ENCODE data around the gene GRAMD1B.

Gene GRAMD1B

GRCh38 chr11:123429913-123430720 is at the start of gene GRAMD1B:
TSS of gene GRAMD1B (plus strand) at chr11:123430269. CDS start at chr11:123430793, 524 bp downstream.
- peak; percentile 25 to 49 for DNase-seq

- DNase-seq, result peak; percentile 7 to 15
Measured at GRCh38 chr11:123381149-123381548, 48.9 kb upstream of the GRAMD1B start.

DNA sequence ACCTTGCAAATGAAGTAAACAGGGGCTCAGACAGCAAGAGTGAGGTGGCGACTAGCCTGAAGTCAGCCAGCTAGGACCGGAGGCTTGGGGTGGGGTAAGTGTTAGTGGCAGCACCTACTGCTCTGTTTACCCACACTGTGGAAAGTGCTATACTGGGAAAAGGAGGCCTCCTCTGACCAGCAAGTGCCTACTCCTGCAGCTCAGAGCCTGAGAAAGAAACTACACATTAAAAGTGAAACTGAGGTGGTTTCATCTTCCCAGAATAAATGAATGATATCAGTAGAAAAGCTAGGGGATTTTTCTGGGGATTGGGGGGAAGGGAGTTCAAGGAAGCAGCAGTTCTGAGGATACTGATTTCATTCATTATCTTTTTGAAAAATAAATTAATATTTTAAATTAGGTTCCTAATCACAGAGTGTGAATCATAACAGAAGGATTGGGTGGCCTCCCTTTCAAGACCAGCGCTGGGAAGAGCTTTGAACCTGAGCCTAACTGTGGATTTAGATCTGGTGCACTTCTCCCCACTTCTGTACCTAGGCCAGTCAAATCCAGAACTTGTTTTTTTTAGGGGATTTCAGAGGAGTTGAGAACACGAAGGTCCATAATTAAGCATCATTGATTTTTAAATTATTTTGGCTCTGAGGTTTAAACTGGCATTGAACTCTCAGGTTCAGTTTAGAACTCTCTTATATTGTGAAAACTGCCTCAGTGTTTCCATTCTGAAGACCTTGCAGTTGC is 48.1 kb upstream of the GRAMD1B start:
- peak in 1 of 2 donors; percentile 20 for DNase-seq

- DNase-seq, result no peak
Measured at GRCh38 chr11:123382555-123383074, 47.5 kb upstream of the GRAMD1B start.

- no peak for DNase-seq
Measured at GRCh38 chr11:123384116-123384515, 46.0 kb upstream of the GRAMD1B start.

GRCh38 chr11:123386796-123387510 is 43.1 kb upstream of the GRAMD1B start:
- DNase-seq, result peak in 1 of 2 donors; percentile 15

GRCh38 chr11:123388640-123389039 is 41.4 kb upstream of the GRAMD1B start:
- DNase-seq, result no peak

DNA sequence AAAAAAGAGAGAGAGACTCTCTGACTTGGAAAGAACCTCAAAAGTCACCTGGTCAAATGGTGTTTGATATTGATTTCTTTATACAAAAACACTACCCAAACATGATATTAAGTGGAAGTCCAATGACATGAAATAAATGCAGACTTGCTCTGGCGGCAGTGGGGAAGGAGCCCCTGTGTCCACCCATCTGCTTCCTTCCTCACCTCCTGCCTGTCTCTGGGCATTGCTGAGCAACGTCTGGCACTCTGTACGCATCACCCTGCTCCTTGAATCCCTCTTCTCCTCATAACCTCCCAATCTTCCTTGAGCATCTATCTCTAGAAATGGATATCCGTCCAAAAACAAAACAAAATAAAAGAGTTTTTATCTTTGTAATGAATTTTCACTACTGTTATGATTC is 39.9 kb upstream of the GRAMD1B start:
- DNase-seq, result no peak

DNA sequence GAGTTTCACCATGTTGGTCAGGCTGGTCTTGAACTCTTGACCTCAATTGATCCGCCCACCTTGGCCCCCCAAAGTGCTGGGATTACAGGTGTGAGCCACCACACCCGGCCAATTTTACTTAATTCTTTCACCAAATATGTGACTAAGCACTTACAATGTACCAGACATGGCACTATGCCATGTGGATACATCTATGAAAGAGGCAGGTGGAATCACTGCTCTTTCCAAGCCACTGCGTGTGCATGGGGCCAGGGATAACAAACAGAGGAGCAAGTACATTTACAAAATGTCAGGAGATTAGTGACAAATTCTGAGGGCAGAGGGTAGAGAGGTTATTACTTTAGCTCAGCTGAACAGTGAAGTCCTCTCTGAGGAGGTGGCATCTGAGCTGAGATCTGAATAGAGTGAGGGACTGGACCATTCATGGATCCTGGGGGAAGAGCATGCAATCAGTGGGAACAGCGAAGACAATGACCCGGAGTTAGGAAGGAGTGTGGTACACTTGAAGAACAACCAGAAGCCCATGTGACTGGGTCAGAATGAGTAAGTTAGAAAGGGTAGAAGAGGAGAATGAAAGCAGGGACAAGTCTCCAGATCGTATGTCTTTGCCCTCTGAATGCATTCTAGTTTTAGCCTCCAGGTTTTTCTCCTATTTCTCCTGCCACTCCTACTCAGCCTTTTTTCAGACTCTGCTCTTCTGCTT is 38.3 kb upstream of the GRAMD1B start:
- DNase-seq, result no peak

DNA sequence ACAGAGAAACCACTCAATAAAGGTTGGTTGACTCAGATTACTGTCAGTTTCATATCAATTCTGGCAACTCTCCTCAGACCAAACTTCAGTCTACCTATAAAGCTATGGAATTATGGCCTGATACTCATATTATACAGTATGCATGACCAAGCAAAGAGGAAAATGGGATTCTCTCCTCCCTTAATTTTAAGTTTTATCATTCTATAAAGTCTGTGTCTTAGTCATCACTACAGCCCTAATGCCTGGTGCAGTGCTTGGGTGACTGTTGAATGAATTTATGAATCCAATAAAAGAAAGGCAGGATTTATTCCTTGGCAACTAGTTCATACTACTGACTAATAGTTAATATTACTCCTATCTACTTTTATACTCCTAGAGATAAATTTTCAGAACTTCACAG is 37.6 kb upstream of the GRAMD1B start:
- DNase-seq, result no peak

- peak; percentile 44 to 49 for DNase-seq
Measured at GRCh38 chr11:123392844-123393243, 37.2 kb upstream of the GRAMD1B start.

GRCh38 chr11:123393312-123393927 is 36.6 kb upstream of the GRAMD1B start:
- DNase-seq, result no peak

DNA sequence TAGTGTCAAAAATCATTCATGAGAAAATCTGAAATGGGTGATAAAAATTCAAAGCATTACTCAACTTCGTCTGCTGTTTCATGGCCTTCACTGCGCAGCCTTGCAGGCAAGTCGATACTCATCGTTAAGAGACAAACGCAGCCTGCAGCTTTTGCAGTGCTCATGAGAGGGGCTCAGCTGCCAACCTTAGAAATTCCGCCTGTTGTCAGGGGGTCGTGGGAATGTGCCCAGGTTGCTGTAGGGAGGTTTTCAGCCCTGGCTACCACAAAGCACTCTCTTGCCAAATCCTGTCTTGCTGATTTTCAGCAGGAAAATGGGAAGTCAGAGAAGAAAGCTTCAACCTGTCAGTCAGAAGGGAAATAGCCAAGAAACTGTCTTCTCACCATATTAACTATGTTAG is 25.4 kb upstream of the GRAMD1B start:
- no peak for DNase-seq

DNA sequence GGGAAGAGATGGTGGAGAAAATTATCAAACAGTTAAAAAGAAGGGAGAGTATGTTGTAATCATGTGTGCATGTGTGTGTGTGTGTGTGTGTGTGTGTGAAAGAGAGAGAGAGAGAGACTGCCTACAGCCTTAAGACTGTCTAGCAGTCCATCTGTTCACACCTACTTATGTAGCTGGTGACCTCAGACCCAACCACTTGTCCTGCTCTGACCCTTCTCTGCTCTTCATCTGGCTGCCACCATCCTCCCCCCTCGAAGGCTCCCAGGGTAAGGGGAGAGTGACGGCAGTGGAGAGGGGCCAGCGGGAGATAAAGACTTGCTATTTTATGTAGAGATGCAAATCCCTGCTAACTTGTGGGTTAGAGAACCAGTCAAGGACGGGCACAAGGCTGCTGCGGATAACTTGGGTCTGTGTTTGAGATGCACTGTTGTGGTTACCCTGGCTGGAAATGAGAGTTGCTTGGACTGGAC is 24.9 kb upstream of the GRAMD1B start:
- no peak for DNase-seq

DNA sequence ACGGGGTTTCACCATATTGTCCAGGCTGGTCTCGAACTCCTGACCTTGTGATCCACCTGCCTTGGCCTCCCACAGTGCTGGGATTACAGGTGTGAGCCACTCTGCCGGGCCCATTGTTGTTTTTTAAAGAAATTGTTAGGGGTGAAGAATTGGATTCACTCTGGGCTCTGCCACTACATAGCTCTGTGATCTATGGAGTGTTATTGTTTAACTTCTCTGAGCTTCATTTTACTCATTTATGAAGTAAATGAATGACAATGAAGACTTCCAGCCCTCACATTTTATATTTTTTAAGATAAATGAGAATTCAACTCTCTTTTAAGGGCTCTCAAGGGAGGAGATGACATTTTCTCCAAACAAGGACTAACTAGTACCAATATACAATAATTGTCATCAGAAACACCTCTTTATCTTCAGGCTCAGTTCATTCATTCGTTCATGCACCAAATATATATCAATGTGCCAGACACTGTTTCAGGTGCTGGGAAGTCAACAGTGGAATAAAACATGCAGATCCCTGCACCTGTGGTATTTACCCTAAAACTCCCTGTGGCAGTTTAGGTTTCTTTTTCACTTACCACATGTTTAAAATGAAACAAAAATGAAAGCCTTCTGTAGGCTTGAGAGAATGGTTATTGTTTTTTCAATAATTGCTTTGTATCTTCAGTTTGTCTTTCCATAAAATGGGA is 23.5 kb upstream of the GRAMD1B start:
- DNase-seq, result no peak

DNA sequence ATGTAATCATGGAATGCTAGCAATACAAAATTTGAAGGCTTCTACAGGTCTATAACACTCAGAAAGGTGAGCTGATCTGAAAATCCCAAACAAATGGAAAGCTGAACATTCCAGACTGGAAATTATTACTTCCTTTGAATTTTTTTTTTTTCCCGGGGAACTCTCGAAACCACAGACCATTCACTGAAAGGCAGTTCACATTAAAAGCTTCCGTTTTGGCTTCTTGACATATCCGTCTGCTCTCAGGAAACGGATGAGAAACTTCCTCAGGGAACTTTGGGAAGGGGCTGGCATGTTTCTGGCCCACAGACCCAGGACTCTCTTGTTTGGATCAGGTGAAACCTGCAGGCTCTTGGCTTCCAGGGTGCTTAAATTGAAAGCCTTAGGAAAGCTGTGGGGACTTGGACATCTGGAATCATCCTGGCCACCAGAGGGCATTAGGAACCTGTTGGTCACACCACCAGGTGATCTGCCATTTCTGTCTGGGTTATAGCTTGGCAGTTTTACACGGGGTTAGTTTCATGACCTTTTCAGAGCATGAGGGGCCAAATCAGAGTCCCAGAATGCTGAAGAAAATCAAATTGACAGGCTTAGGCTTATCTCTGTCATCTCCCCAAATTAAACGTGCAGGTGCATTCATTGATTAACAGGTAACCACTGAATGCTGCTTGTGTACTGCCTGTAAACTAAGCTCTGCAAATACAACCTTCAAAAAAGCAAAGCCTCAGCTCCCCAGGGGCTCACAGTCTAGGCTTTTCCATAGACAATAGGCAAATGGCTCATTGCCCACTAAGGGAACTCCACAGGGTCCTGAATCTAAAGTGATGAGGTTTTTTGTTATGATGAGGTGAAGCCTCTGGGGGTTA is 22.7 kb upstream of the GRAMD1B start:
- peak; percentile 43 to 74 for DNase-seq

DNA sequence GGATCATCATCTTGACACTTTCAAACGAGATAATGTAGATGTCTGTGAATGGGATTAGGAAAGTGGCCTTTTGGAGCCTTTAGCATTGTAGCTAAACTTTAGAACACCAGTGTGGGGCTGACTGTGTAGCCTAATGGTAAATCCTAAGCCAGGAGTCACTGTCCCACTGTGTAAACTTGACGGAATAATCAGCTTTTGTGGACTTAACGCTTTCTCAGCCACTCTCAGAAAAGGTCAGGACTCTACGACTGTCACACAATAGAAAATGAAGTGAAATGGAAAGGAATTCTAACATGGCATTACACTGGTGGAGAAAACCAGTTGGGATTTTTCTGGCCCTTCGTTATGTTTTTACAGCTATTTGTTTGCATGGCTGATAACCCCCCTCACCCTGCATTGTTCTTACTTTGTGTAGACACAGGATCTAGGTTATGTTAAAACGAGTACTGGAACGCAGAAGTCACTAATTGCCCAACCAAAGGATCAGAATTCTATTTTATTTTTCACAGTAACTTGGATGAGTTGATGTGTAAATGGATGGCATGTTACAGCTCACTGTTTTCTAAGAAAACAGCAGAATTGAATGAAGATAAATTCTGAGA is 22.0 kb upstream of the GRAMD1B start:
- no peak for DNase-seq

GRCh38 chr11:123408619-123409455 is 21.2 kb upstream of the GRAMD1B start:
- DNase-seq, result no peak
